HuH-7 (cell line): ENCODE measurements around the gene UGP2.
"Not testable (repeated sequence)": the region's sequence is repeated elsewhere in the genome, so short reads cannot be mapped to it uniquely, and the experiment has no call there.

Experiments used
- DNase-seq: peaks from one replicate; pipeline ENCODE4 v3.0.0; 2011; ENCODE audit warnings: low spot score

The UGP2 gene

GRCh38 chr2:63841254-63842022 is at the start of gene UGP2:
TSS of gene UGP2 (plus strand) at chr2:63841896. CDS start at chr2:63842186, 290 bp downstream.
- DNase-seq = peak; percentile 70

GRCh38 chr2:63792530-63792929 is 49.2 kb upstream of the UGP2 start:
- DNase-seq = no peak

- no peak for DNase-seq
Observed at GRCh38 chr2:63796366-63796765, 45.3 kb upstream of the UGP2 start.

- DNase-seq = no peak
Observed at GRCh38 chr2:63796796-63797195, 44.9 kb upstream of the UGP2 start.

- no peak for DNase-seq
Observed at GRCh38 chr2:63801455-63801854, 40.2 kb upstream of the UGP2 start.

- no peak for DNase-seq
Observed at GRCh38 chr2:63805412-63805811, 36.3 kb upstream of the UGP2 start.

GRCh38 chr2:63808036-63808435 is 33.7 kb upstream of the UGP2 start:
- not testable (repeated sequence) for DNase-seq

GRCh38 chr2:63808911-63809310 is 32.8 kb upstream of the UGP2 start:
- DNase-seq = not testable (repeated sequence)

GRCh38 chr2:63811063-63811462 is 30.6 kb upstream of the UGP2 start:
- DNase-seq = no peak

GRCh38 chr2:63811870-63812269 is 29.8 kb upstream of the UGP2 start:
- not testable (repeated sequence) for DNase-seq

- DNase-seq = no peak
Observed at GRCh38 chr2:63814114-63814513, 27.6 kb upstream of the UGP2 start.

GRCh38 chr2:63817382-63817781 is 24.3 kb upstream of the UGP2 start:
- DNase-seq = no peak

- no peak for DNase-seq
Observed at GRCh38 chr2:63818271-63818670, 23.4 kb upstream of the UGP2 start.

GRCh38 chr2:63819256-63819655 is 22.4 kb upstream of the UGP2 start:
- no peak for DNase-seq

GRCh38 chr2:63819765-63820717 is 21.7 kb upstream of the UGP2 start:
- no peak for DNase-seq

- DNase-seq = no peak
Observed at GRCh38 chr2:63820969-63821368, 20.7 kb upstream of the UGP2 start.

- DNase-seq = no peak
Observed at GRCh38 chr2:63821396-63821795, 20.3 kb upstream of the UGP2 start.

- DNase-seq = no peak
Observed at GRCh38 chr2:63822478-63822877, 19.2 kb upstream of the UGP2 start.

GRCh38 chr2:63827749-63828148 is 13.9 kb upstream of the UGP2 start:
- no peak for DNase-seq

- DNase-seq = no peak
Observed at GRCh38 chr2:63831176-63831575, 10.5 kb upstream of the UGP2 start.

GRCh38 chr2:63834401-63834800 is 7.3 kb upstream of the UGP2 start:
- no peak for DNase-seq

- DNase-seq = no peak
Observed at GRCh38 chr2:63837036-63837594, 4.6 kb upstream of the UGP2 start.
